ENCODE data around the gene CCDC148.

CCDC148 gene

DNA sequence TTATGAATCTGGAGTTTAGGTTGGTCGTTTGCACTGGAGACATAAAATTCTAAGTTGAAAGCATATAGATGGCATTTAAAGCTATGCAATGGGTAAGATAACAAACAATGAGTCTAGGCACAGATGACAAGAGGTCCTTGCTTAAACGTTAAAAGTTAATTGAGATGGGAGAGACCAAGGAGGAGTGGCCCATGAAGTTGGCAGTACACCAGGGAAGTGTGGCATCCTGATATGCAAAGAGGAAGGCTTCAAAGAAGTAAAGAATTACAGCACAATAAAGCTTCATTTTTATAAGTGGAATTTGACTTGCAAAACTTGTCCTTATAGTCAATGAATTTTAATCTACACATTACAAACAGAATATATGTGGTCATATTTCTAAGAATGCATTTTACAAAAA, 331.7 kb downstream of the CCDC148 start:
- no peak for DNase-seq (ENCODE audit: low read depth)
- TF ChIP-seq, protein P1, sequence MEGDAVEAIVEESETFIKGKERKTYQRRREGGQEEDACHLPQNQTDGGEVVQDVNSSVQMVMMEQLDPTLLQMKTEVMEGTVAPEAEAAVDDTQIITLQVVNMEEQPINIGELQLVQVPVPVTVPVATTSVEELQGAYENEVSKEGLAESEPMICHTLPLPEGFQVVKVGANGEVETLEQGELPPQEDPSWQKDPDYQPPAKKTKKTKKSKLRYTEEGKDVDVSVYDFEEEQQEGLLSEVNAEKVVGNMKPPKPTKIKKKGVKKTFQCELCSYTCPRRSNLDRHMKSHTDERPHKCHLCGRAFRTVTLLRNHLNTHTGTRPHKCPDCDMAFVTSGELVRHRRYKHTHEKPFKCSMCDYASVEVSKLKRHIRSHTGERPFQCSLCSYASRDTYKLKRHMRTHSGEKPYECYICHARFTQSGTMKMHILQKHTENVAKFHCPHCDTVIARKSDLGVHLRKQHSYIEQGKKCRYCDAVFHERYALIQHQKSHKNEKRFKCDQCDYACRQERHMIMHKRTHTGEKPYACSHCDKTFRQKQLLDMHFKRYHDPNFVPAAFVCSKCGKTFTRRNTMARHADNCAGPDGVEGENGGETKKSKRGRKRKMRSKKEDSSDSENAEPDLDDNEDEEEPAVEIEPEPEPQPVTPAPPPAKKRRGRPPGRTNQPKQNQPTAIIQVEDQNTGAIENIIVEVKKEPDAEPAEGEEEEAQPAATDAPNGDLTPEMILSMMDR (IDR thresholded peaks at IDR 0.05; ENCODE audit: low read length, missing control alignments) = no peak
- H3K4me3 ChIP-seq (replicated peaks; ENCODE audit: low read depth, low read length) = no peak overlapping the region

Data from fibroblast of pulmonary artery (primary cell).